Measurements from ENCODE around the gene CLDND1. TPM values are rescaled to one million over a fixed set of nuclear protein-coding genes. Genes with fewer than 3 reads are reported as not detected.

Gene CLDND1
- total RNA-seq, 1 experiment from 2014 or later, result 117 TPM

GRCh38 chr3:98514948-98515347 is 7.8 kb downstream of the CLDND1 start:
- no peak for DNase-seq (ENCODE audit: low read depth)

DNA sequence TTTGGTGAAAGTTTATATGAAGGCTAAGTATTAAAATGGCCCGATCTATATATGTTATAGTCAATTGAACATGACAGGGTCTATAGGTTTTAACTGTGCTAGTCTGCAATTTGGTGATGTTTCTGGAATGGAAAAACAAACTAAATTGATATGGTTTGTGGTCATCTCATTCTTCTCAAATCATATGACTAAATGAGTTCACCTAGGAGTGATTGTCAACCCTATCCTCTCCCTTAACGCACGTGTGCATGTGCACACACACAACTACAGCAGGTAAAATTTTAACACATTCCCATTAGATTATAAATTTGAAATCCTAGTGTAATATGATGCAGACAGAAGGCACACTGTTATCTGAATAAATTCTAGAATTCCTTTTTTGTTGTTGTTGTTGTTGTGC is 9.0 kb downstream of the CLDND1 start:
- DNase-seq (ENCODE audit: low read depth), result no peak

GRCh38 chr3:98513091-98513511 is 9.6 kb downstream of the CLDND1 start:
- DNase-seq (ENCODE audit: low read depth), result peak; percentile 87

DNA sequence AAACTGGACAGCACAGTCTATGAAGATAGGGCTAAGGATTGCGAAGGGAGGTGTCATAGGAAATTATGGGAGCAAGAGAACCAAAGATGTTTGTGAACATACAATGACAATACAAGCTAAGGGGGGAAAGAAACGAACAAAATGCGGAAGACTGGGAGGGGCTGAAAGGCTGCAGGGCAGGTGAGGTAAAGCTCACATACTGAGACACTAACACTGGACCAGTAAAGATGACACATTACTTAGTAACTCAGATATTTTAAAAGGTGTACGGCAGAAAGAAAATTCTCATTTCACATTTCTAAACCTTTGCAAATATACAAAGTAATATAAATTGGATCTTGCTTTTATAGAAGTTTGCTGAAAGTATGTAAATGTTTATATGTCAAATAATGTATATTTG is 10.1 kb downstream of the CLDND1 start:
- no peak for DNase-seq (ENCODE audit: low read depth)

DNA sequence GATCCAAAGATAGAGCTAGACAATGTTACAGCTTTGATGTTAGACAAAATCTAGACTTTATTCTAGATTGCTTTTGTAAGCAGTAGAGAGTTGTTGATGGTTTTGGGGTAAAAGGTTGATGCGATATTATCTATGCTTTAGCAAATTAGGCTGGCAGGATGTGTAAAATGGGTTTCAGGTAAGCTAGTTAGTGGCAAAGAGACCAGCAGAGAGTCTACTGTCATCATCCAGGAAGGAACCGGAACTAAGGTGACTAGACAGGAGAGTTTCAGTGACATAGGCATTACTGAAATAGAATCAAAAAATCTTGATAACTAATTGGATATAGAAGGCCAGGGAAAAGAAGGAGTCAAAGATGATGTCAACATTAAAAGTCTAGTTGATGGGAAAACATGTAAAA is 14.1 kb downstream of the CLDND1 start:
- no peak for DNase-seq (ENCODE audit: low read depth)

- peak; percentile 2 for DNase-seq (ENCODE audit: low read depth)
Measured at GRCh38 chr3:98504539-98504938, 18.2 kb downstream of the CLDND1 start.

DNA sequence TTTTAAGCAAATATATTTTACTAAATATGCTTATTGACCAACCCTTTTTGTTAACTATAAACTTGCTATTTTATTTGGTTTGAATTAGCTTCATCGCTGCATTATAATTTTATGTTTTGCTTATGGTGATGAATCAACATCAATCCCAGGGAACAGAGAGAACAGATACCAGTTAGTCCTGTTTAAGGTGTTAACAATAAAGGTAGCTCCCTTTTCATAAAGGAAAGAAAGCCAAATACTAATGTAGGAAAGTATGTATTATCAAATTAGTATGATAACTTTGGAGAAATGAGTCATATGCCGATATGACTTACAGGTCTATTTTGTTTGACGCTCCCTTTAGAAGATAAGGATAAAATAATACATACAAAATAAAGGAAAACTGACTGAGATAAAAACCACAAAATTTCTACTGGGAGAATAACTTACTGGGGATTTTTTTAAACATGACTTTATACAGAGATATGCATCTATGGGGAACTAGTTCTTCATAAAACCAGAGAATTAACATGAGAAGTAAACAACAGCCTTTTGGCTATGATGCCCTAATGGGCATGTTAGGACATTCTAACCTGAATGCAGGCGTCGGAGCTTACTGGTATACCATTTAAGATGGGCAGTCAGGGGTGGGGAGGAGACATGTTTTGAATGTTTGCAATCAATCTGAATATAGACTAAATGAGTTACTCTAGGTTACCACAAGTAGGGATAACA is 20.7 kb downstream of the CLDND1 start:
- DNase-seq (ENCODE audit: low read depth), result no peak

DNA sequence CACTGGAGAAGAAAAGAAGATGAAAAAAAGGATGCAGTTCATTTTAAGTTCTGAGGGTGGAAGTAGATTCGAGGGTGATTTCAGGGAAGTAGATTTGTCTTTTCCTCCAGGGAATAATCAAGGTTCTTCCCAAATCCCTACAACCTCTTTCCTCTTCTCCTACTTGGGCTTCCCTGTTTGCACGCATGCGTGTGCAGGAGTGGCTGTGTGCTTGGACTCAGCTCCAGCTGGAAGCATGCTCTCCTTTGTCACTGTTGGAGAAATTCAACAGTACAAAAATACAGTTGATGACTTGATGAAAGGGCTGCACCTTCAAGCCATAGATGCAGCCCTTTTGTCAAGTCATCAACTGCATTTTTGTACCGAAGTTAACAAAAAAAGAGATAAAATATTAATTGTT is 21.4 kb downstream of the CLDND1 start:
- no peak for DNase-seq (ENCODE audit: low read depth)

DNA sequence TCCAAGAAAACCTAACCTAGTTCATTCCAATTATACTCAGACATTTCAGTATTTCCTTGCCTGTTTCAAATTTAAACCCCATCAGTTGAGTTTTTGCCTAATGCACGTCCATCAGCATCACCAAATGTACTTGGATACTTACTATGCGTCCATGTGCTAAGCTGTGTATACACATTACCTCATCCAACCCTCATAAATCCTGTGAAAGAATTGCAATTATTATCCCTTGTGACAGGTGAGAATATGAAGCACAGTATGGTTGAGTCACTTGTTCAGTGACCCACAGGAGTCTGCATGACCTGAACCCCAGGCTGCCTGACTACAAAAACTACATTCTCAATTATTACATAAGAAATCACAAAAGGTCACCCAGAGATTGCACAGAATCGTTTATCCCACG is 22.7 kb downstream of the CLDND1 start:
- DNase-seq (ENCODE audit: low read depth), result no peak

- DNase-seq (ENCODE audit: low read depth), result no peak
Measured at GRCh38 chr3:98497381-98497780, 25.3 kb downstream of the CLDND1 start, which contains the start of gene OR5K2. OR5K2 (plus strand) TSS chr3:98497681; CDS start chr3:98497681, 0 bp downstream.

DNA sequence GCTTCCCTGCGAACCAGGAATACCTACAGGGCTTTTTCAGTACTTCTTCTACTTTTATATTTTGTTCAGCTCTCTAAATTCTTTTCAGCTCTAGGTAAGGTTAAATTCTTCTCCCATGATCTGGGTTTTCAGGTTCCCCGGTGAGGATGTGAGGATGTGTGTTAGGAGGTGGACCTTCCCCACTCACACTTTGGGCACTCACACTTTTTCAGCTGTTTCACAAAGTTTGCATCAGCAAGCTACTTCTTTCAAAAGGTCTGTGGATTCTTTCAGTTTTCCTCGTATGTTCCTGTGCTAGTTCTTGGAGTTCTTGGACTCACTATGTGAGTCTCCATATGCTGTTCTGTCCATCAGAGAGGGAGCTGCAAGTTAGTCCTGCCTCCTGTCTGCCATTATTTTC is 39.1 kb downstream of the CLDND1 start:
- DNase-seq (ENCODE audit: low read depth), result no peak

- DNase-seq (ENCODE audit: low read depth), result no peak
Measured at GRCh38 chr3:98482717-98483482, 39.8 kb downstream of the CLDND1 start.

Other genes with a start within 250 kb of the CLDND1 start
- not detected in 2 replicates for gene OR5H2, start 240.4 kb downstream of the CLDND1 start, total RNA-seq (2014; rRNA removed)
- gene OR5K4, start 169.0 kb downstream of the CLDND1 start, total RNA-seq (2014; rRNA removed), result not detected in 2 replicates
- gene OR5K3, start 132.2 kb downstream of the CLDND1 start, total RNA-seq (2014; rRNA removed), result not detected in 2 replicates
- gene OR5K1, start 59.7 kb downstream of the CLDND1 start, total RNA-seq (2014; rRNA removed), result not detected in 2 replicates
- not detected in 2 replicates for gene OR5K2, start 25.2 kb downstream of the CLDND1 start, total RNA-seq (2014; rRNA removed)
- gene GPR15, start 9.1 kb upstream of the CLDND1 start, total RNA-seq (2014; rRNA removed), result not detected in 2 replicates
- 41.7 TPM in 2 replicates for gene CPOX, start 70.7 kb upstream of the CLDND1 start, total RNA-seq (2014; rRNA removed)
- gene ST3GAL6, start 240.4 kb upstream of the CLDND1 start, total RNA-seq (2014; rRNA removed), result 0.63 and 3.8 TPM in 2 replicates